A549 (cell line): Measurements from ENCODE around the gene HS6ST1.

Source experiments
- CEBPB ChIP-seq, 2 experiments: fragments of >200 bp in 1 of 2; sonication (Bioruptor Twin) in 1 of 2; formaldehyde crosslinking in 1 of 2; IDR thresholded peaks; 2 replicates each; pipeline ENCODE4 v1.6.1; 2012 to 2016
- ELK1 ChIP-seq: fragments of 150-350 bp; IDR thresholded peaks from 2 replicates; pipeline ENCODE4 v1.6.1; 2014; ENCODE audit warnings: low read depth, mild to moderate bottlenecking, low read length
- EP300 ChIP-seq, 2 experiments: fragments of >200 bp; sonication (Bioruptor Twin); formaldehyde crosslinking; IDR thresholded peaks; 2 replicates in 1 of 2; 3 replicates in 1 of 2; pipeline ENCODE4 v1.6.1; 2016 to 2017
- JUN ChIP-seq, 2 experiments: fragments of >200 bp; sonication (Bioruptor Twin); formaldehyde crosslinking; IDR thresholded peaks; 2 replicates in 1 of 2; 3 replicates in 1 of 2; pipeline ENCODE4 v1.6.1; 2016 to 2017
- KDM5A ChIP-seq: fragments of 200-600 bp; sonication (generic); IDR thresholded peaks from 2 replicates; pipeline ENCODE4 v1.6.1; 2016; ENCODE audit warnings: antibody characterized with exemption, mild to moderate bottlenecking
- MAFK ChIP-seq: fragments of 450-650 bp; IDR thresholded peaks from 2 replicates; pipeline ENCODE4 v1.6.1; 2014; ENCODE audit not compliant: partially characterized antibody
- MAZ ChIP-seq: fragments of 150-350 bp; IDR thresholded peaks from 2 replicates; pipeline ENCODE4 v1.6.1; 2014; ENCODE audit warnings: antibody characterized with exemption, low read depth, low read length, borderline replicate concordance
- PBX3 ChIP-seq: IDR thresholded peaks from 2 replicates; pipeline ENCODE4 v1.6.1; 2012
- PHF8 ChIP-seq: fragments of 200-600 bp; sonication (generic); IDR thresholded peaks from 2 replicates; pipeline ENCODE4 v1.6.1; 2016; ENCODE audit warnings: low read depth, mild to moderate bottlenecking, antibody characterized with exemption, moderate library complexity, borderline replicate concordance
- POLR2A ChIP-seq: IDR thresholded peaks from 2 replicates; pipeline ENCODE4 v1.6.1; 2012; ENCODE audit warnings: mild to moderate bottlenecking, low read length
- RAD21 ChIP-seq, 2 experiments: fragments of >200 bp in 1 of 2; sonication (Bioruptor Twin) in 1 of 2; formaldehyde crosslinking in 1 of 2; IDR thresholded peaks in 1 of 2; conservative IDR thresholded peaks in 1 of 2; 2 replicates in 1 of 2; 3 replicates in 1 of 2; pipeline ENCODE4 v1.6.1; 2012 to 2018; ENCODE audit warnings: inconsistent platforms in 1 of 2
- TF ChIP-seq, protein P1 (sequence below): fragments of >200 bp; sonication (Bioruptor Twin); formaldehyde crosslinking; IDR thresholded peaks from 3 replicates; pipeline ENCODE4 v1.5.1; 2016

DNA sequence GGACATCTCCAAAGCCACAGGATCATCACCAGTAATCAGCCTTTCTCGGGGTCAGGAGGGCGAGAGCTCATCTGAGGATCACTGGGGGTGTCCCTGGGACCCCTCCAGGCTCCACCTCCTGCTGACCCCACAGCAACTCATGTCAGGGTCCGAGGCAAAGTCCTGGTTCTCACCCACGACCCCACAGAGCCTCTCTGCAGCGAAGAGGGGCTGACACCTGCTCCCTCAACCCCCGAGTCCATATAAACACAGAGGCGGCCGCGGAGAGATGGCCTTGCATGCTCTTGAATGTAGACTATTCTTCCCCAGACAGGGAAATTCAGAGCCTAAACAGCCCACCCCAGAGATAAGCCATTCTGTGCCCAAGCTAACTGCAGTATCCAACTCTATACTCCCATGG, 29.9 kb downstream of the HS6ST1 start:
- TF ChIP-seq, protein P1, sequence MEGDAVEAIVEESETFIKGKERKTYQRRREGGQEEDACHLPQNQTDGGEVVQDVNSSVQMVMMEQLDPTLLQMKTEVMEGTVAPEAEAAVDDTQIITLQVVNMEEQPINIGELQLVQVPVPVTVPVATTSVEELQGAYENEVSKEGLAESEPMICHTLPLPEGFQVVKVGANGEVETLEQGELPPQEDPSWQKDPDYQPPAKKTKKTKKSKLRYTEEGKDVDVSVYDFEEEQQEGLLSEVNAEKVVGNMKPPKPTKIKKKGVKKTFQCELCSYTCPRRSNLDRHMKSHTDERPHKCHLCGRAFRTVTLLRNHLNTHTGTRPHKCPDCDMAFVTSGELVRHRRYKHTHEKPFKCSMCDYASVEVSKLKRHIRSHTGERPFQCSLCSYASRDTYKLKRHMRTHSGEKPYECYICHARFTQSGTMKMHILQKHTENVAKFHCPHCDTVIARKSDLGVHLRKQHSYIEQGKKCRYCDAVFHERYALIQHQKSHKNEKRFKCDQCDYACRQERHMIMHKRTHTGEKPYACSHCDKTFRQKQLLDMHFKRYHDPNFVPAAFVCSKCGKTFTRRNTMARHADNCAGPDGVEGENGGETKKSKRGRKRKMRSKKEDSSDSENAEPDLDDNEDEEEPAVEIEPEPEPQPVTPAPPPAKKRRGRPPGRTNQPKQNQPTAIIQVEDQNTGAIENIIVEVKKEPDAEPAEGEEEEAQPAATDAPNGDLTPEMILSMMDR: no peak
- TF ChIP-seq CEBPB (IDR thresholded peaks at IDR 0.05) (no peak), KDM5A (no peak), RAD21 (conservative IDR thresholded peaks at IDR 0.05 in 1 of 2, IDR thresholded peaks at IDR 0.05 in 1 of 2) (no peak), POLR2A (no peak), PBX3 (no peak), MAFK (no peak), MAZ (no peak), ELK1 (no peak), JUN (IDR thresholded peaks at IDR 0.05) (no peak), PHF8 (no peak), EP300 (IDR thresholded peaks at IDR 0.05) (no peak)
